Measurements from ENCODE around the gene SPATA18.

The SPATA18 gene

DNA sequence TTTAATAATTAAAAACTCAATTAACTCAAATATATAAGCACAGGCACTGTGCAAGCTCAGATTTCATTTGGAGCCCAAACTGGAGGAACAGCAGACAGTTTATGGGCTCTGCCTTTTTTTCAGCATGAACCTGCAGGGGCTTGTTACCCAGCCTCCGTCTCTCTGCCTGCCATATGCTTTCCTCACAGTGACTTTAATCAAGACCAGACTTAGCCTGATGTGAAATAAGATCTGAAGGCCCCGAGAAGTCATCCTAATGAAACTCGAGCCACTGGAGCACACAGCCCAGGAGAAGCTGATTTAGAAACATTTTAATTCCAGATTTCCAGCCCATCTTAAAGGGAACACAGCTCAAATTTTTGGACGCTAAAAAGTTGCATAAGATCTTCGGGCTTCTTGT, 55.6 kb downstream of the SPATA18 start:
- H3K4me2 ChIP-seq (ENCODE audit: low read depth, low read length, poor library complexity, severe bottlenecking), result no peak overlapping the region
- H4K20me1 ChIP-seq (ENCODE audit: low read depth, low read length), result no peaks in the 10 kb centered on the region
- H3K9me3 ChIP-seq (ENCODE audit: insufficient read depth, low read length), result no peaks in the 10 kb centered on the region
- no peak overlapping the region for H3K9ac ChIP-seq (ENCODE audit: low read length)
- H3K4me3 ChIP-seq (ENCODE audit: insufficient read depth, low read length, poor library complexity, severe bottlenecking), result no peak overlapping the region
- H3F3A ChIP-seq (ENCODE audit: insufficient read depth), result no peaks in the 10 kb centered on the region
- H3K9me2 ChIP-seq (replicated peaks; ENCODE audit: insufficient read depth, low read length), result no peaks in the 10 kb centered on the region
- no peak for TF ChIP-seq EZH2phosphoT487 (conservative IDR thresholded peaks at IDR 0.05; ENCODE audit: low read length)
- TF ChIP-seq, protein P1, sequence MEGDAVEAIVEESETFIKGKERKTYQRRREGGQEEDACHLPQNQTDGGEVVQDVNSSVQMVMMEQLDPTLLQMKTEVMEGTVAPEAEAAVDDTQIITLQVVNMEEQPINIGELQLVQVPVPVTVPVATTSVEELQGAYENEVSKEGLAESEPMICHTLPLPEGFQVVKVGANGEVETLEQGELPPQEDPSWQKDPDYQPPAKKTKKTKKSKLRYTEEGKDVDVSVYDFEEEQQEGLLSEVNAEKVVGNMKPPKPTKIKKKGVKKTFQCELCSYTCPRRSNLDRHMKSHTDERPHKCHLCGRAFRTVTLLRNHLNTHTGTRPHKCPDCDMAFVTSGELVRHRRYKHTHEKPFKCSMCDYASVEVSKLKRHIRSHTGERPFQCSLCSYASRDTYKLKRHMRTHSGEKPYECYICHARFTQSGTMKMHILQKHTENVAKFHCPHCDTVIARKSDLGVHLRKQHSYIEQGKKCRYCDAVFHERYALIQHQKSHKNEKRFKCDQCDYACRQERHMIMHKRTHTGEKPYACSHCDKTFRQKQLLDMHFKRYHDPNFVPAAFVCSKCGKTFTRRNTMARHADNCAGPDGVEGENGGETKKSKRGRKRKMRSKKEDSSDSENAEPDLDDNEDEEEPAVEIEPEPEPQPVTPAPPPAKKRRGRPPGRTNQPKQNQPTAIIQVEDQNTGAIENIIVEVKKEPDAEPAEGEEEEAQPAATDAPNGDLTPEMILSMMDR (IDR thresholded peaks at IDR 0.05; ENCODE audit: insufficient read depth, low read length, poor library complexity, severe bottlenecking), result no peak
- H2AFZ ChIP-seq (ENCODE audit: low read depth, low read length, severe bottlenecking), result no peak overlapping the region
- H3K27me3 ChIP-seq (ENCODE audit: low read length), result no peaks in the 10 kb centered on the region
- H3K36me3 ChIP-seq (ENCODE audit: low read length), result no peaks in the 10 kb centered on the region
- no peak overlapping the region for H3K27ac ChIP-seq (ENCODE audit: low read depth, low read length)
- H3K79me2 ChIP-seq (ENCODE audit: insufficient read depth, low read length), result no peaks in the 10 kb centered on the region

DNA sequence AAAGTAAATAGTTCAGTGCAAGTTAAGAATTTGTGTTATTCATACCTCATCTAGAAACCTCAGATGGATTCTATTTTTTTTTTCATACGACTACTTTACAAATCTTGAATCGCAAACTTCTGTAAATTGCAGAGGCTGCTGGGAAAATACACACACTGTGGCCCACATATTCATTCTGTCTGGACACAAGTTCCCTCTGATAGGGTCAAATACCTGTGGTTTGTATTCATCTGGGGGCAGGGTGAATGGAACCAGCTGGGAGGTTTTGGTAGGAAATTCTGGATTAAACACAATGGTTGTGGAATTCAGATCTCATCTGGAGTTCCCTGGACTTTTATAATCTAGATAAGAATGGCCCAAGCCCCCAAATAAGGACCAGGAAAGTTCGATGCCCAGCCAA, 56.2 kb downstream of the SPATA18 start:
- H3K4me2 ChIP-seq (ENCODE audit: low read depth, low read length, poor library complexity, severe bottlenecking), result no peak overlapping the region
- H3F3A ChIP-seq (ENCODE audit: insufficient read depth), result no peaks in the 10 kb centered on the region
- no peaks in the 10 kb centered on the region for H3K79me2 ChIP-seq (ENCODE audit: insufficient read depth, low read length)
- H2AFZ ChIP-seq (ENCODE audit: low read depth, low read length, severe bottlenecking), result no peak overlapping the region
- no peaks in the 10 kb centered on the region for H3K9me2 ChIP-seq (replicated peaks; ENCODE audit: insufficient read depth, low read length)
- TF ChIP-seq EZH2phosphoT487 (conservative IDR thresholded peaks at IDR 0.05; ENCODE audit: low read length), result no peak
- TF ChIP-seq, protein P1 (IDR thresholded peaks at IDR 0.05; ENCODE audit: insufficient read depth, low read length, poor library complexity, severe bottlenecking), result no peak
- no peaks in the 10 kb centered on the region for H3K36me3 ChIP-seq (ENCODE audit: low read length)
- no peaks in the 10 kb centered on the region for H3K27me3 ChIP-seq (ENCODE audit: low read length)
- no peak overlapping the region for H3K27ac ChIP-seq (ENCODE audit: low read depth, low read length)
- H3K9ac ChIP-seq (ENCODE audit: low read length), result no peak overlapping the region
- H4K20me1 ChIP-seq (ENCODE audit: low read depth, low read length), result no peaks in the 10 kb centered on the region
- no peaks in the 10 kb centered on the region for H3K9me3 ChIP-seq (ENCODE audit: insufficient read depth, low read length)
- no peak overlapping the region for H3K4me3 ChIP-seq (ENCODE audit: insufficient read depth, low read length, poor library complexity, severe bottlenecking)

DNA sequence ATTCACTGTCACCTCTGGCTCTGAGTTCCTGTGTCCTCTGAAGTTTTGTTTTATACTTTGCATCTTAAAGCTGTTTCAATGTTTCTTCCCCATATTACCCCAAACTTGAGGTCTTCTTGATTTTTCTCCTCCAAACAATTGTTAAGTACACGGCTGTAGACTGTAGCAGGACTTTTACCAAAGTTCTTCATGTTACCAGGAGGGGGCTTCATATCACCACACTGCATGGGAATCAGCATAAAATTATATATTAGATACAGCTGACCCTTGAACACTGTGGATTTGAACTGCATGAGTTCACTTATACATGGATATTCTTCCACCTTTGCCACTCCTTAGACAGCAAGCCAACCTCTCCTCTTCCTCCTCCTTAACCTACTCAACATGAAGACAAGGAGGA, 56.6 kb downstream of the SPATA18 start:
- no peaks in the 10 kb centered on the region for H3K36me3 ChIP-seq (ENCODE audit: low read length)
- no peaks in the 10 kb centered on the region for H3F3A ChIP-seq (ENCODE audit: insufficient read depth)
- no peak overlapping the region for H3K27ac ChIP-seq (ENCODE audit: low read depth, low read length)
- no peak overlapping the region for H3K4me2 ChIP-seq (ENCODE audit: low read depth, low read length, poor library complexity, severe bottlenecking)
- no peak overlapping the region for H2AFZ ChIP-seq (ENCODE audit: low read depth, low read length, severe bottlenecking)
- H3K27me3 ChIP-seq (ENCODE audit: low read length), result no peaks in the 10 kb centered on the region
- H3K9ac ChIP-seq (ENCODE audit: low read length), result no peak overlapping the region
- H3K79me2 ChIP-seq (ENCODE audit: insufficient read depth, low read length), result no peaks in the 10 kb centered on the region
- H4K20me1 ChIP-seq (ENCODE audit: low read depth, low read length), result no peaks in the 10 kb centered on the region
- no peaks in the 10 kb centered on the region for H3K9me2 ChIP-seq (replicated peaks; ENCODE audit: insufficient read depth, low read length)
- H3K4me3 ChIP-seq (ENCODE audit: insufficient read depth, low read length, poor library complexity, severe bottlenecking), result no peak overlapping the region
- H3K9me3 ChIP-seq (ENCODE audit: insufficient read depth, low read length), result no peaks in the 10 kb centered on the region
- TF ChIP-seq, protein P1 (IDR thresholded peaks at IDR 0.05; ENCODE audit: insufficient read depth, low read length, poor library complexity, severe bottlenecking), result no peak
- TF ChIP-seq EZH2phosphoT487 (conservative IDR thresholded peaks at IDR 0.05; ENCODE audit: low read length), result no peak
